ENCODE data around the gene RPIA. TPM values are rescaled to one million over a fixed set of nuclear protein-coding genes. Genes with fewer than 3 reads are reported as not detected.
"Not testable (repeated sequence)": the region's sequence is repeated elsewhere in the genome, so short reads cannot be mapped to it uniquely, and the experiment has no call there.

RPIA gene
- total RNA-seq: 10 to 100 TPM in 1 of 4 donors, 1 to 10 TPM in 3; 6.3 to 12.2 (median 8.0) TPM

GRCh38 chr2:88691339-88692183, at the start of gene RPIA:
Gene RPIA, plus strand, starts transcription at chr2:88691673. Its CDS starts 26 bp downstream, at chr2:88691699.
- peak; percentile 96 to 98 for DNase-seq (ENCODE audit: low spot score in 2 of 2)
- H3K9me3 ChIP-seq: no peaks in the 10 kb centered on the region
- peak within 1 kb of the TSS; percentile 59 to 85 (median 76) for H3K4me3 ChIP-seq
- peaks cover 0 to 7% (median 0%) of the 10 kb centered on the region in 3 donors for H3K36me3 ChIP-seq
- no peaks in the 10 kb centered on the region for H3K27me3 ChIP-seq
- peaks cover 0 to 33% (median 9%) of the 10 kb centered on the region in 4 donors for H3K4me1 ChIP-seq
- 0 to 1% methylated on average over 32 to 36 of the region's 71 CpGs for WGBS, 2 donors
- TF ChIP-seq POLR2A (IDR thresholded peaks at IDR 0.05) (peak; percentile 10 to 61), EP300 (IDR thresholded peaks at IDR 0.05) (peak; percentile 90 to 91), CTCF (IDR thresholded peaks at IDR 0.05) (peak; percentile 65 to 82 (median 74))
- peak within 1 kb of the TSS; percentile 47 to 86 (median 78) for H3K27ac ChIP-seq

- 62 to 63% methylated on average over 3 of the region's 3 CpGs for WGBS, 2 donors
- TF ChIP-seq CTCF (IDR thresholded peaks at IDR 0.05) (no peak), POLR2A (IDR thresholded peaks at IDR 0.05) (no peak), EP300 (IDR thresholded peaks at IDR 0.05) (no peak)
Measured at GRCh38 chr2:88642278-88642677, 49.2 kb upstream of the RPIA start.

GRCh38 chr2:88645291-88645882, 46.1 kb upstream of the RPIA start:
- H3K27ac ChIP-seq; H3K36me3 ChIP-seq; DNase-seq (ENCODE audit: low spot score in 2 of 2); H3K9me3 ChIP-seq; H3K27me3 ChIP-seq; H3K4me3 ChIP-seq; H3K4me1 ChIP-seq: not testable (repeated sequence)
- 54 to 67% methylated on average over 2 of the region's 2 CpGs for WGBS, 2 donors

More at GRCh38 chr2:88642278-88642677, 49.2 kb upstream of the RPIA start:
- Histone ChIP-seq H3K36me3 (no peaks in the 10 kb centered on the region), H3K4me1 (no peaks in the 10 kb centered on the region), H3K27me3 (no peaks in the 10 kb centered on the region), H3K9me3 (peaks cover 0 to 10% (median 0%) of the 10 kb centered on the region in 4 donors), H3K4me3 (no peak overlapping the region), H3K27ac (no peak overlapping the region)
- no peak for DNase-seq (ENCODE audit: low spot score in 2 of 2)

GRCh38 chr2:88651646-88652045, 39.8 kb upstream of the RPIA start:
- no peak for DNase-seq (ENCODE audit: low spot score in 2 of 2)
- Histone ChIP-seq H3K4me3 (no peak overlapping the region), H3K27me3 (no peaks in the 10 kb centered on the region), H3K4me1 (no peaks in the 10 kb centered on the region), H3K36me3 (no peaks in the 10 kb centered on the region), H3K9me3 (no peaks in the 10 kb centered on the region), H3K27ac (no peak overlapping the region)
- WGBS, 2 donors: 83 to 98% methylated on average over 1 of the region's 1 CpG
- no peak for TF ChIP-seq POLR2A (IDR thresholded peaks at IDR 0.05)
- no peak for TF ChIP-seq EP300 (IDR thresholded peaks at IDR 0.05)
- TF ChIP-seq CTCF (IDR thresholded peaks at IDR 0.05): no peak

GRCh38 chr2:88654714-88655113, 36.8 kb upstream of the RPIA start:
- DNase-seq (ENCODE audit: low spot score in 2 of 2): no peak
- Histone ChIP-seq H3K27ac (no peak overlapping the region), H3K4me3 (no peak overlapping the region), H3K4me1 (peaks cover 0 to 9% (median 0%) of the 10 kb centered on the region in 4 donors), H3K9me3 (no peaks in the 10 kb centered on the region), H3K36me3 (no peaks in the 10 kb centered on the region), H3K27me3 (no peaks in the 10 kb centered on the region)
- TF ChIP-seq EP300 (IDR thresholded peaks at IDR 0.05) (no peak), POLR2A (IDR thresholded peaks at IDR 0.05) (no peak), CTCF (IDR thresholded peaks at IDR 0.05) (no peak)
- 58 to 62% methylated on average over 2 of the region's 2 CpGs for WGBS, 2 donors
